Right lobe of liver (tissue), 6 donors: Measurements from ENCODE around the gene NOXO1. TPM values are rescaled to one million over a fixed set of nuclear protein-coding genes. Genes with fewer than 3 reads are reported as not detected.

ENCODE experiments used
- ATAC-seq, 4 donors: fragments of 200-7000 bp; cut with Tn5 transposase; one replicate each; pipeline ENCODE4 v1.9.1; 2020; ENCODE audit warnings: mild to moderate bottlenecking in 4 of 4, moderate library complexity in 4 of 4
- DNase-seq, 3 donors: peaks; one replicate each; pipeline ENCODE4 v3.0.0-alpha.2; 2020
- H3K27ac ChIP-seq, 3 donors: fragments of 200-600 bp; one replicate each; pipeline ENCODE4 v1.8.0; 2022
- H3K27me3 ChIP-seq, 2 donors: fragments of 200-600 bp; one replicate each; pipeline ENCODE4 v1.8.0; 2022
- H3K36me3 ChIP-seq, 4 donors: fragments of 200-600 bp; sonication (generic) in 1 of 4; one replicate each; pipeline versions ENCODE4 v1.5.1 to v1.8.0; 2017 to 2022; ENCODE audit warnings: control low read depth in 1 of 4
- H3K4me1 ChIP-seq, 4 donors: fragments of 200-600 bp; sonication (generic) in 1 of 4; one replicate each; pipeline versions ENCODE4 v1.5.1 to v1.8.0; 2017 to 2022; ENCODE audit warnings: control low read depth in 1 of 4
- H3K4me3 ChIP-seq, 3 donors: fragments of 200-600 bp; one replicate each; pipeline ENCODE4 v1.8.0; 2022
- H3K9me3 ChIP-seq, 4 donors: fragments of 200-600 bp; sonication (generic) in 1 of 4; one replicate each; pipeline versions ENCODE4 v1.5.1 to v1.8.0; 2017 to 2022; ENCODE audit warnings: control low read depth in 1 of 4
- CTCF ChIP-seq, 4 donors: fragments of 200-600 bp in 3 of 4; fragments of 450-650 bp in 1 of 4; IDR thresholded peaks; one replicate each; pipeline versions ENCODE4 v1.5.1 to v1.8.0; 2016 to 2022; ENCODE audit warnings: antibody characterized with exemption in 4 of 4, mild to moderate bottlenecking in 2 of 4
- POLR2A ChIP-seq: fragments of 450-650 bp; IDR thresholded peaks from one replicate; pipeline ENCODE4 v1.6.1; 2017; ENCODE audit warnings: antibody characterized with exemption, mild to moderate bottlenecking
- WGBS: methylation state at CpG from one replicate; pipeline ENCODE4 v1.1.6; 2018; ENCODE audit warnings: low coverage, low lambda C conversion rate; ENCODE audit not compliant: insufficient coverage; ENCODE audit errors: missing lambda C conversion rate; 5-methylcytosine and 5-hydroxymethylcytosine counted together
- intact Hi-C, 2 donors: fragments of 100-400 bp; cut with DNase I; formaldehyde crosslinking; loops; one replicate each; pipeline versions ENCODE4 v1.11.2 to v1.14.1; 2022
- total RNA-seq, 6 experiments: library from RNA; depleted of rRNA in 2 of 6; stranded (reverse); fragments of >200 nt in 2 of 6; fragmentation: NEBNext Ultra II Directional in 3 of 6; extraction: Animal tissue kit (Norgen Biotek cat#: 25700) in 3 of 6; gene quantifications; one replicate each; pipeline versions ENCODE4 v1.1.0 to v1.2.4, GENCODE V29; 2016 to 2023
- donor health status: DM: no; HTN: yes; CAD: no.
- donor health status: DM: no; HTN: no; CAD: no.
- donor health status: DM: no; HTN: no; CAD: no.
- donor health status: DM: no; HTN: yes; CAD: no.
- donor health status: DM: no; HTN: yes; CAD: no.

NOXO1 gene
- total RNA-seq, 6 experiments from 2014 or later, result 0.51 to 1.3 (median 0.60) TPM; not detected in 2

DNA sequence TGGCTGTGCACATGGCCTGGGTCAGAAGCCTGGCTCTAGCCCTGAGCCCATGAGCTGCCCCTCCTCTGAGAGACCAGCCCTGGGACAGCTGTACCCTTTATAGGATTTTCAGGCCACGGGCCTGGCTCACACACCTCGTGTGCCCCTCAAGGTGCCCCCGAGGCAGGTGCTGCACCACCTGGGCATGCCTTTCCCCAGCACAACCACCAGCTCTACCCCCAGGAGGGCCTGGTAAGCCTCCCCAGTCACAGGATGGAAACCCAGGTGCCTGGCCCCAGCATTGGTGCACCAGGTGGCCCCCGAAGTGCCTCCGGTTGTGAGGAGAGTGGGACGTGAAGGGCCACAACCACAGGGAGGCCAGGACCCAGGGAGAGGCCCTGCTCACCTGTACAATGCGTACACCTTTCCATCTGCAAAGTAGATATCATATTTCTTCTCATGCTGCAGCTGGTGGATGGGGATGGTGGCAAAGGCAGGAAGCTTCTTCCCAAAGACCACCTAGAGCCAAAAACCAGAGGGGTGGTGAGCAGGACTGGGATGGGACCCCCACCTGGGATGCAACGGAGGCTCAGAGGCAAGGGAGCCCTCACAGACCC, 22.1 kb upstream of the NOXO1 start:
- no peak overlapping the region for H3K4me3 ChIP-seq
- no peaks in the 10 kb centered on the region for H3K9me3 ChIP-seq
- TF ChIP-seq POLR2A (no peak), CTCF (IDR thresholded peaks at IDR 0.05) (no peak)
- WGBS, result 57% methylated on average over 2 of the region's 8 CpGs
- ATAC-seq (no peak), DNase-seq (no peak)
- no peaks in the 10 kb centered on the region for H3K27me3 ChIP-seq
- no peak overlapping the region for H3K27ac ChIP-seq
- intact Hi-C loops, result no loop called here
- peaks cover 0 to 27% (median 15%) of the 10 kb centered on the region in 4 donors for H3K4me1 ChIP-seq
- peaks cover 5 to 48% (median 24%) of the 10 kb centered on the region in 4 donors for H3K36me3 ChIP-seq

DNA sequence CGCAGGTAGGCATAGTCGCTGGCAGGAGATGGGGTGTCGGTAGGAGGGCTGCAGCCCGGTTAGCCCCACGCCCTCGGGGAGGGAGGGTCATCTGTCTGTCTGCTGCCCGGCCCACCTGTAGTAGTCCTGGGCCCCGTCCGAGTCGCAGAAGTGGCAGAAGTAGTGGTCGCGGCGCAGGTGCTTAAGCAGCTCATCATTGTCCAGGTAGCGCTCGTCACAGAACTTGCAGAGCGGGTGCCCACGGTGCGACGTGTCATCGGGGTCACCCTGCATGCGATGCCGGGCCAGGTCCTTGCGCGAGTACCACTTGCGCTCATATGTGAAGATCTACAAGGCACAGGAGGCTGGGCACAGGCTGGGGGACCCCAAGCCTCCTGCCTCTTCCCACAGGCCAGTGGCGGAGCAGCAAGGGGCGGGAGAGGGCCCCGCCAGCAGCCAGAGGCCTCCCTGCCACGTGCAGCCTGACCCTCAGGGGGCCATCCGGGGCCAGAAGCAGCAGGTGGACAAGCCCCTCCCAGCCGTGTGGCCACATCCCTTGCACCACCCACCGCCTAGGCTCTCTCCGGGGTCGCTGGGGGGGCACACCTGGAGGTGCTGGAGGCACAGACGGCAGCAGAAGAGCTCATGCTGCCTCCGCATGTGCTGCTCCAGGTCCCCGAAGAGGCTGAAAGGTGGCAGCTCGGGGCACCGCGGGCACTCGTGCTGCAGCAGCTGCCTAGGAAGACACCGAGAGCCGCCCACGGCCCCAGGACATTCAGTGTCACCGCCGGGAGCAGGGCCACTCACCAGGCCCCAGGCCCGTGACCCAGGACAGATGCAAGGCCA, 21.3 kb upstream of the NOXO1 start:
- peak in 1 of 3 donors; percentile 57 for DNase-seq
- intact Hi-C loops, result no loop called here
- H3K9me3 ChIP-seq, result no peaks in the 10 kb centered on the region
- 80% methylated on average over 3 of the region's 47 CpGs for WGBS
- no peak for ATAC-seq
- no peak overlapping the region for H3K4me3 ChIP-seq
- H3K4me1 ChIP-seq, result peaks cover 0 to 20% (median 8%) of the 10 kb centered on the region in 4 donors
- H3K27ac ChIP-seq, result no peak overlapping the region
- H3K27me3 ChIP-seq, result no peaks in the 10 kb centered on the region
- TF ChIP-seq POLR2A, result no peak
- no peak for TF ChIP-seq CTCF (IDR thresholded peaks at IDR 0.05)
- peaks cover 8 to 53% (median 24%) of the 10 kb centered on the region in 4 donors for H3K36me3 ChIP-seq

GRCh38 chr16:2001456-2002355, 20.4 kb upstream of the NOXO1 start:
- H3K4me3 ChIP-seq, result no peak overlapping the region
- ATAC-seq (no peak), DNase-seq (peak in 1 of 3 donors; percentile 50)
- H3K27me3 ChIP-seq, result no peaks in the 10 kb centered on the region
- H3K36me3 ChIP-seq, result peaks cover 8 to 58% (median 24%) of the 10 kb centered on the region in 4 donors
- H3K4me1 ChIP-seq, result peaks cover 0 to 12% (median 5%) of the 10 kb centered on the region in 4 donors
- intact Hi-C loops, result no loop called here
- H3K9me3 ChIP-seq, result no peaks in the 10 kb centered on the region
- TF ChIP-seq CTCF (IDR thresholded peaks at IDR 0.05), result no peak
- no peak for TF ChIP-seq POLR2A
- WGBS, result 99% methylated on average over 12 of the region's 53 CpGs
- no peak overlapping the region for H3K27ac ChIP-seq

DNA sequence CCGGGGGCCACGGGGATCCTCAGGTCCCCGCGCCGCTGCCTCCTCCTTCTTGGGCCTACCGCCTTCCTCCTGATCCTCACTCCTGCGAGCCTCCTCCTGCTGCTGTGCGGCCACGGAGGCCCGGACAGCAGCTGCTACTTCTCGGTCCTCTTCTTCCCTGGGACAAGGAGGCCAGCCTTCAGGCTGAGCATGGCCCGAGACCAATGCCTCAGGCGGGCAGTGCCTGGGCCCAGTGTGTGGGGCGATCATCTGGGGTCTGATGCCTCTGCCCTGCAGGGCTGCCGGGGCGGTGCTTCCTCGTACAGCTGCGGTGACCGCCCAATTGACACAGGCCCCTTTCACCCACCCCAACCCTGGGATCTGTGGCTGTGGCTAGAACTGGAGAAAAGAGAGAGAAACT, 19.8 kb upstream of the NOXO1 start:
- intact Hi-C loops, result no loop called here
- Histone ChIP-seq H3K36me3 (peaks cover 8 to 58% (median 24%) of the 10 kb centered on the region in 4 donors), H3K27ac (no peak overlapping the region), H3K4me3 (no peak overlapping the region), H3K4me1 (peaks cover 0 to 12% (median 5%) of the 10 kb centered on the region in 4 donors), H3K9me3 (no peaks in the 10 kb centered on the region), H3K27me3 (no peaks in the 10 kb centered on the region)
- no CpG with 5 or more reads among the region's 19 CpGs for WGBS
- no peak for TF ChIP-seq CTCF (IDR thresholded peaks at IDR 0.05)
- no peak for TF ChIP-seq POLR2A
- DNase-seq (no peak), ATAC-seq (no peak)
